Kidney capillary endothelial cell (primary cell): Measurements from ENCODE around the gene CLIC3.

Experiments
- DNase-seq: peaks from one replicate; pipeline ENCODE4 v3.0.0-alpha.2; 2018; ENCODE audit warnings: low spot score

Gene CLIC3

DNA sequence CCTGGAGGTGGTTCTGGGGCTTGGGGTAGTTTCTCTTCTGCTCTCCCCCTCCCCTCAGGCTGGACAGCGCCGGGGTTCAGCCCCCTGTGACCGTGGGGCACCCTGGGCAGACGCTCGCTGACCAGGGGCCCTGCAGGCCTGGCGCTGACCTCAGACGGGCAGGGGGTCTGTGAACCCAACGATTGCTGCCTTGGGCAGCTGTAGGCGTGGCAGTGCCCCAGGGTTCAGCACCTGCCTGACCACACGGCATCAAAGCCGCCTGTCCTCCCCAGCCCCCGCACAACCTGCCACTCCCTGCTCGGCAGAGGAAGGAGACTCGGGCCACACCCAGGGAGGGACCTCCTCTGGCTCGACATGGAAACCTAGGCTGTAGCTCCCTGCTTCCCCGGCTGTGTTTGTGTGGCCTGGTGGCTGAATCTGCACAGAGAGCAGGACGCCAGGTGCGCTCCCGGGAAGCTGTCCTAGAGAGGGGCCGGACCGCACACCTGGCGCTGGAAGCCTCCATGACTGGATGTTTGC is 32.1 kb downstream of the CLIC3 start:
- DNase-seq: no peak

DNA sequence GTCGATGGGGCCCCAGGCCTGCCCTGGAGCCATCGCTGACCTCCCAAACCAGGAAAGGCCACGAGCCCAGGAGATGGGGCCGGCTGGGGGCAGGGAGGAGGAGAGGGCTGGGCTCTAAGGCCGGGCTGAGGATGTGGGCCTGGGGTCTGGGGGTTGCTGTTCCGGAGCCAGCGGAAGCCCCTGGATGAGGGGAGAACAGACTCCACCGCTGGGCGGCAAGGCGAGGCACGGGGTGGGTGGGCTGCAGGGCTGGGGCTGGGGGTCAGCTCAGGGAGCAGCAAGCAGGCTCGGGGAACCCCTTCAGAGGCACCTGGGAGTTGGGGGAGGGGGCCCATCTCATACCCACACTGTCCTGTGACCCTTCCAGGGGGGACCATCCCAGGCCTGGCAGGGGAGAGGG is 32.6 kb downstream of the CLIC3 start:
- no peak for DNase-seq

DNA sequence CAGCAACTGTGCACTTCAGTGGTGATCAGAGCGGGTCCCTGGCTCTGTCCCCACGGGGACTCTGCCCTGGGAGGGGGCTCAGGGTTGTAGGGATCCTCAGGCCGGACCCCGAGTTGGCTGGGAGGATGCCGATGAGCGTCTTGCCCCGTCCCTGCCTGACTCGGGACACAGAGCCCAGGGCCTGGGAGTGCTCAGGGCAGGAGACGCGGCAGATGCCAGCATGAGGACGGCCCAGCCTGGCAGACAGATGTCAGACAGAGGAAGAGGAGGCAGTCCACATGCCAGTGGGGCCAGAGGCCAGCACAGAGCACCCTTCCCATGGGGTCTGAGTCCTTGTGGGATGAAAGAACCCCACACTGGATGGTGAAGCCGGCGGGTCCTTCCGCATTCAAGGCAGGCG is 33.0 kb downstream of the CLIC3 start:
- no peak for DNase-seq

DNA sequence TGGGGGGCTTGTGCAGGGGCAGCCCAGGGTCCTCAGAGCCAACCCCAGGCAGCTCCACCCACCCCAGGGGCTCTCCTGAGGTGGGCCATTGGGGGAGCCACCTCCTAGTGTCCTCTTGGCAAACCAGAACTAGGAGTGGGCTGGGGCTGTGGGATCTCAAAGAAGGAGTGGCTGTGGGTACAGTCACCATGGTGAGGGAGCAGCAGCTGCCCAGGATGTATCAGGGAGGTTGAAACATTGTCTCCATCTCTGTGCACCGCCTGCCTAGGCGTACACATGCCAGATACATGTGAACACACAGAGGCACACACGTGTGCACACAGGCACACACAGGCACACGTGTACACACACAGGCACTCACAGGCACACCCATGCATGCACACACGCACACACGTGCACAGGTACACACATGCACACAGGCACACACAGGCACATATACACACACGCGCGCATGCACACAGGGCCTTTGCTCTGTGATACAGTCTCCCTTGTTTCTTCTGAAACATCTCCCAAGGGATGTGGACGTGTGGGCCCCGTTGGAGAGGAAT is 33.6 kb downstream of the CLIC3 start:
- DNase-seq: no peak

DNA sequence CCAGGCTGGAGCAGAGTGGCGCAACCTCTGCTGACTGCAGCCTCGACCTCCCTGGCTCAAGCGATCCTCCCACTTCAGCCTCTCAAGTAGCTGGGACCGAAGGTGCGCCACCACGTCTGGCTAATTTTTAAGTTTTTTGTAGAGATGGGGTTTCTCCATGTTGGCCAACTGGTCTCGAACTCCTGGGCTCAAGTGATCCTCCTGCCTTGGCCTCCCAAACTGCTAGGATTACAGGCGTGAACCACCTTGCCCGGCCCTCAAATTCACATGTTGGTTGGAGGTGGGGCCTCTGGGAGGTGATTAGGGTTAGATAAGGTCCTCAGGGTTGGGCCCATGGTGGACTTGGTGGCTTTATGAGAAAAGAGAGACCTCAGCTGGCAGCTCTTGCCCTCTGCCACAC is 34.2 kb downstream of the CLIC3 start:
- DNase-seq: no peak

DNA sequence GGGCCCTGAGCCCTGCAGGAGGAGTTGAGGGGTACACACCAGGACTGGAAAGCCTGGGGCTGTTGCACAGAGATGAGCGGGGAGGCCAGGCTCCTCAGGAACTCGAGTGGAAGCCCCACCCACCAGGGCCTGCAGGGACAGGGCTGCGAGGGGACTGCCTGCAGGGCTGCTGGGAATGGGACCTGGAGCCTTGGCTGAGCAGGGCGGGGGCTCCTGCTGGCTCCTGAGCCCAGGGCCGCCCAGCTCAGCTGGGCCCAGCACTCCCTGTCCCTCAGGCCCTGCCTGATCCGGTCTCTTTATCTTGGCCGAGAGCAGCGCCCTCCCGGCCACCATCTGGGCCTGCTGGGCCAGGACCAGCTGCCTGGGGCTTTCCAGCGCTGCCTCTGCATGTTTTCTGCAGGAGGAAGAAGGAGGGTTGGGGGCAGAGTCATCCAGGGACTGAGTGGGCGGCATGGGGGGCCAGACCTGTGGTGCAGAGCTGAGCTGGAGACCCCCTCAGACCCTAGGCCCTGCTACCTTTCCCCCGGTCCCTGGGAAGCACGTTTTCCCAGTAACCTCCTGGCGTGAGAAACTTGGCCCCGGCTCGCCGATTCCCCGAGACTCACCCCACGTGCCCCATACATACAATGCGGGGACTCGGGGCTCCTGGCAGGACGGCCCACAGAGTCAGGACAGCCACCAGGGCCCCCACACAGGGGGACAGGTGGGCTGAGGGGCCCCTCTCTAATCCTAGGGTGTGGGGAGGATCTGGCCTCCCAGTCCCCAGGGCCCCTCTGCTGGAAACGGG is 34.9 kb downstream of the CLIC3 start:
- DNase-seq: no peak

DNA sequence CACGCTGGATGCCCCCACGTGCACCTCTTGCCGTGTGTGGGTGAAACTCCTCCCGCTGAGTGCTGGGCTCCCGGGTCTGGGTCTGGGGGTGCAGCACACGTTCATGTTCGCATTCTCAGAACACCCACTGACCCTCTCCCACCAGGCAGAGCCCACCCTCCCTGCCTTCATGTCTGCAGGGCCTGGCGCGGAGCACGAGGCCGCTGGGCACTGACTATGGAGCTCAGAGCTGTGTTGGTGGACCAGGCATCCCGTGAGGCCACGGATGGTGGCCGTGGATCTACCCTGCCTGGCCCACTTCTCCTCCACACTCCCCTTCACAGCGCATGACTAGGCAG is 35.5 kb downstream of the CLIC3 start:
- no peak for DNase-seq

DNA sequence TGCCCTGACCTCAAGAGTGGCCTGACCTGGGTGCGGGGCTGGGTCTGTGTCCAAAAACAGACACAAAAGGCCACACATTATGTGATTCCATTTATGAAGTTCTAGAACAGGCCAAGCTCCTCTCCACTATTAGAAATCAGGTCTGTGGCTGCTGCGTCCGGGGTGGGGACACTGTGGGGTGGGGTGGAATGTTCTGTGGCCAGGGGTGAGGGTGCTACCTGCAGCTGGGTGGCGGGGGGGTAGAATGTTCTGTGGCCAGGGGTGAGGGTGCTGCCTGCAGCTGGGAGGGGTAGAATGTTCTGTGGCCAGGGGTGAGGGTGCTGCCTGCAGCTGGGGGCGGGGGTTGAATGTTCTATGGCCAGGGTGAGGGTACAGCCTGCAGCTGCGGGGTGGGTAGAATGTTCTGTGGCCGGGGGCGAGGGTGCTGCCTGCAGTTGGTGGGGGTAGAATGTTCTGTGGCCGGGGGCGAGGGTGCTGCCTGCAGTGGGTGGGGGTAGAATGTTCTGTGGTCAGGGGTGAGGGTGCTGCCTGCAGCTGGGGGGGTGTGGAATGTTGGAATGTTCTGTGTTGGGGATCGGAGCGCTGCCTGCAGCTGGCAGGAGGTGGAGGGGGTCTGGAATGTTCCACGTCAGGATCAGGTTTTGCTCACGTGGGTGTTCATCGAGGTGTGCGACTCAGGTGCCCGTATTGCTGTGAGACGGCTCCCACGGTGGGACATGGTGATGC is 36.0 kb downstream of the CLIC3 start:
- DNase-seq: no peak

DNA sequence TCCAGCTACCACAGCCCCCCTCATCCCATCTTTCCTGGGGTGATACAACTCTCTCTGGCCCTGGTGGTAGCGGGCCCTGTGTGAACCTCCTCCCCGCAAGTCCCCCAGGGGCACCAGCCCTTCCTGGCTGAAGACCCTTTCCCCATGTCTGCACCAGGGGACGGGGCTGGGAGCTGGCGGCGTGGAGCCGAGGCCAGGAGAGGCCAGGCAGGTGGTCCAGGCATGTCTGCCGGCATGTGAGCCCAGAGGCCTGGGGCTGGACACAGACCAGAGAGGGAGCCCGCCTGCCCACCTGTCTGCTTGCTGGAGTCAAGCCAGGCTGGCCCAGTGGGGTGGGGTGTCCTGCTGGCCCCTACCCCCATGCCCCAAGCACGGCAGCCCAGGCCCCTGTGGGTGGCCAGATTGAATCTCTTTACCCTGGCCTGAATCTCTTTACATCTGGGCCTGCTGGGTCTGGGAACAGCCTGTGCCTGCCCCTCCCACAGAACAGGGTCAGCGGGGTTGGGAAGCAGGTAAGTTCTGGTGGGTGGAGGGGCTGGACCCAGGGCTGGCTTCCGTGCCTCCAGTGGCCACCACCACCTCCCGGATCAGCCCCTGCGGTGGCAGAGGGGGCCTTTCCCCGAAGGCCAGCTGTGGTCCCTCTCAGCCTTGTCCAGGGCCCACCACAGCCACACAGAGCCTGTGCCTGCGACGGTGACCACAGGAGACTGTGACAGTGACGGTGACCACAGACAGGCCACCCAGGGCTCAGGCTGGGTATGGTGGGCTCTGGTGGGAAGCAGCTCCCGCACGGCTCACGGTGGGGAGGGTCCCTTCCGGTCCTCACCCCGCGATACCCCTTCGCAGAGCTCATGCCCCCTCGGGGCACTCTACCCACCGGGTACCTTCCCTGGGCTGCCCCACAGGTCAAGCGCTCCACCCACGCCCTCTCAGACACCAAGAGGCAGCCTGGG is 37.2 kb downstream of the CLIC3 start:
- no peak for DNase-seq

DNA sequence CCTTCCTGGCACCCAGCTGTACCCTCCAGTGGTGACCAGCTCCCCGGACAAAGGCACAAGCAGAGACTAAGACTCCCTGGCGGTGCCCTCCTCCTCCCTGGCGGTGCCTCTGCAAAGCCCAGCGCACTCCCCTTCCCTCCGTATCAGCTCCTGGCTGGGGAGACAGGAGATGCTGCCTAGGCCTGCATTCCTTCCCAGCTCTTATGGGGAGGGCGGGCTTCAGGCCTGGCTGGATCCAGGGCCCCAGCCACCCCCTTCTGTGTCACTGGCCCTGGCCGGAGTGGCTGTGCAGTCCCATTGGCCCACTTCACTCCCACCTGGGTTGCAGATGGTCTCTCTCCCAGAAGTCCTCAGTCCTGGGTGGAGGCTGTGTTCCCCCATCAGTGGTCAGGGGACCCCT is 37.9 kb downstream of the CLIC3 start:
- no peak for DNase-seq

DNA sequence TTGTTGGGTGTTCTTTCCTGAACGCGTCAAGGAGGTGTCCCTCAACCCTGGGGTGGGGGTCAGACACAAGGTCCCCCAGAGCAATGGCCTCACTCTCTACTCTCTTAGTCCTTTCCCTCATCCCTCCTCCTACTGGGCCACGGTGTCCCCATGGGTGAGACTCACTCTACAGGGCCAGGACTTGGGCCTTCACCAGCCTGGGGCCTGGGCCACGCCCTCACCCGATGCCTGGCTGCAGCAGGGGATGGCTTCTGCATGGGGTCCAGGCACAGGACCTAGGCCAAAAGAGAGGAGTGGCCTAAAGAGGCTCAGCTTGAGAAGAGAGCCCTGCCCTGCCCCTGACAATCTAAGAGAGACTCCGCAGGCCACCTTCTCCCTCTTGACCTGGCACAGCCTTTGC is 38.5 kb downstream of the CLIC3 start:
- no peak for DNase-seq

DNA sequence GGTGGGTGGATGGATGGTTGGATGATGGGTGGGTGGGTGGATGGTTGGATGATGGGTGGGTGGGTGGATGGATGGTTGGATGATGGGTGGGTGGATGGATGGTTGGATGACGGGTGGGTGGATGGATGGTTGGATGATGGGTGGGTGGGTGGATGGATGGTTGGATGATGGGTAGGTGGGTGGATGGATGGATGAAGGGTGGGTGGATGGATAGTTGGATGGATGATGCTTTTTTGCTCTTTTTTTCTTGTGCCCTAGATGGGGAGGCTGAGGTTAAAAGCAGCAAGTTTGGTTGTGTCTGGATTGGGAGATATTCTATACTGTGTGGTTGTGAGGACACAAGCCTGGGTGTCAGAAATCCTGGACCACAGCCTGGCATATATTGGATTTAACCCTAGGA is 38.9 kb downstream of the CLIC3 start:
- no peak for DNase-seq

DNA sequence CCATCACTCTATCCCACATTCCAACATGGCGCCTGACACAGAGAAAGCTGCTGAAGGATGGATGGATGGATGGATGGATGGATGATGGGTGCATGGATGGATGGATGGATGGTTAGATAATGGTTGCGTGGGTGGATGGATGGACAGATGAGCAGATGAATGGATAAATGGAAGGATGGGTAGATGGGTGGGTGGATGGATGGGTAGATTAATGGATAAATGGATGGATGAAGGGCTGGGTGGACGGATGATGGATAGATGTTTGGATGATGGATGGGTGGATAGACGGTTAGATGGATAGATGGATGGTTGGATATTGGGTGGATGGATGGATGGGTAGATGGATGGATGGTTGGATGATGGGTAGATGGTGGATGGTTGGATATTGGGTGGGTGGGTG is 39.8 kb downstream of the CLIC3 start:
- no peak for DNase-seq

DNA sequence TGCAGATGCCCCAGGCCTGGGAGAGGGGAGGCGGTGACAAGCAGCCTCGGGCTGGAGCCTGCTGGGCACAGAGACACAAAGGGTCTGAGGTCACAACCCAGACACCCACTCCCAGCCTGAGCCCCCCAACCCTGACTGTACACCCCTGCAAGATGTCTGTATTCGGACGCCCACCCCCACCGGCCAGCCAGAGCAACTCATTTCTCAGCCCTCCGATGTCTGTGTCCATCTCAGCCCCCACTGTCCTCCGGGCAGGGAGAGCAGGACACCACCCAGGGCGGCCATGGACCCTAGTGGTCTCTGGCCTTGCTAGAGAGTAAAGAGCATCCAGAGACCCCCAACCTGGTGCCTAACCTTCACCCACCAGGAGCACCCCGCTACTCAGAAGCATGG is 40.4 kb downstream of the CLIC3 start:
- no peak for DNase-seq

DNA sequence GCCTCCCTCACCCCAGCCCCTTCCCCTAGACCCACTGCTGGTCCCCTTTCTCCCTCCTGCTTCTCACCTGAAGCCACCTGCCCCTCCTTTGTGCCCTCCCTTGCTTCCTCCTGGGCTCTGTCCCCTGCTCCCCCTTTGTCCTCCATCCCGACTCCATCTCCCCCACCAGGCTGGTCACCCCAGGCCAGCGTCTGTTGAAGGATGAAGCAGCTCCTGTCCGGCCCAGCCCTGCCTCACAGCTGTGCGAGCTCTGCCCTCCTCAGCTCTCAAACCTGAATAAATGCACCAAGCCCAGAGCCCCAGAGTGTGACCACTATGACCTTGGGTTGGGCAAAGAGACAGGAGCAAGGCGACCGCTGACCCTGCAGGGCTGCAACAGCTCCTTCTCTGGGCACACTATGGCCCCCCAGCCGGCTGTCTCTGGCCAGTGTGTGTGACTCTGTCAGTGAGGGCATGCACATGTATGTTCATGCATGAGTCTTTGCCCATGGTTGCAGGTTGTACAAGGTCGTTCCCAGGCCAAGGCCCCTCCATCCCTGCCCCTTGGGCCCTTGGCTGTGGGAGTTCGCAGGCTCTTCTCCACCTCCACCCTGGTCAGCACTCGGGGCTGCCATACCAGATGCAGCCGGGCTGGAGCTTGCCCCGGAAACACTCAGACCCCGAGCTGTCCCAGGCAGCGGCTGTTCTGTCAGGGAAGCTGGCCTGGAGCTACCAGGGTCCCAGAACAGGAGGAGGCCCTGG is 41.0 kb downstream of the CLIC3 start:
- DNase-seq: no peak

DNA sequence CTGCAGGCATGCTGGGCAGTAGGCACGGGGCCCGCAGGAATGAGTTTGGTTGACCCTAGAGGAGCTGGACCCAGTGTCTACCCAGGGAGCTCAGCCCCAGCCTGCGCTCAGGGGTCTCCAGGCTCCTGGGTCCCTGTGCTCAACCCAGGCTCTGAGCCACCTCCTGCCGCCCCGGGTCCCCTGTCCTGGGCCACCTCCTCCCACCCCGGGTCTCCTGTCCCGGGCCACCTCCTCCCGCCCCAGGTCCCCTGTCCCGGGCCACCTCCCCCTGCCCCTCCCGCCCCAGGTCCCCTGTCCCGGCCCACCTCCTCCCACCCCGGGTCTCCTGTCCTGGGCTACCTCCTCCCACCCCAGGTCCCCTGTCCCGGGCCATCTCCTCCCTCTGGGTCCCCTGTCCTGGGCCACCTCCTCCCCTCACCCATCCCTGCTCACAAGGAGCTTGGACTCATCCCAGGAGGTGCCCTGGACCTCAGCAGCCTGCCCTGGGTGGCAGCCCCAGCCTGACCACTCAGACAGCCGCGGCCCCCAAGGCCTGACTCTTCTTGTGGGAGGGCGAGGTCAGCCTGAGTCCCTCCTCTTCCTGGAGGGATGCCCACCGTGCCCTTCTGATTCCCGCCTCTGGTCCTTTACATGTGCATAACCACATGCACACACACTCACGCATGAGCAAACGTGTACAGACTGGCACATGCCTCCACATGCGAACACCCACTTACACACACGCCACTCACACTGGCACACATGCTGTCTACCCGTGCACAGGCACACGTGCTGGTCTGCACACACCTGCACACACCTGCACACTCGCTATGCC is 41.9 kb downstream of the CLIC3 start:
- DNase-seq: no peak

DNA sequence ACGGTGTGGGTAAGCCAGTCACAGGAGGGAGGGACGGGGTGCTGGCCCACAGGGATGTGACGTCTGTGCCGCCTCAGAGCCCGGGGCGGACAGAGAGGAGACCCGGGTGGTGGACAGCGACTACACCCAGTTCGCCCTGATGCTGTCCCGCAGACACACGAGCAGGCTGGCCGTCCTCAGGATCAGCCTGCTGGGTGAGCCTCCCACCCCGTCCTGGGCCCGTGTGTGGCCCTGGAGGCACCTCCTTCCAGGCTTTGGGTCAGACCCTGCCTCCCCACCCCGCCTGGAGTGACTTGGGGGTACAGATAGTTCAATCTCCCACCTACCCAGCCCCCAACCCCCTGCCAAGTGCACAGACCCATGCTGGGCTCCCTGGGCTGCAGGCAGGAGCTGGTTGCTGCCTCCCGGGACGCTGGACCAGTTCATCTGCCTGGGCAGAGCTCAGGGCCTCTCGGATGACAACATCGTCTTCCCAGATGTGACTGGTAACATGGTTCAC is 42.5 kb downstream of the CLIC3 start:
- DNase-seq: no peak

DNA sequence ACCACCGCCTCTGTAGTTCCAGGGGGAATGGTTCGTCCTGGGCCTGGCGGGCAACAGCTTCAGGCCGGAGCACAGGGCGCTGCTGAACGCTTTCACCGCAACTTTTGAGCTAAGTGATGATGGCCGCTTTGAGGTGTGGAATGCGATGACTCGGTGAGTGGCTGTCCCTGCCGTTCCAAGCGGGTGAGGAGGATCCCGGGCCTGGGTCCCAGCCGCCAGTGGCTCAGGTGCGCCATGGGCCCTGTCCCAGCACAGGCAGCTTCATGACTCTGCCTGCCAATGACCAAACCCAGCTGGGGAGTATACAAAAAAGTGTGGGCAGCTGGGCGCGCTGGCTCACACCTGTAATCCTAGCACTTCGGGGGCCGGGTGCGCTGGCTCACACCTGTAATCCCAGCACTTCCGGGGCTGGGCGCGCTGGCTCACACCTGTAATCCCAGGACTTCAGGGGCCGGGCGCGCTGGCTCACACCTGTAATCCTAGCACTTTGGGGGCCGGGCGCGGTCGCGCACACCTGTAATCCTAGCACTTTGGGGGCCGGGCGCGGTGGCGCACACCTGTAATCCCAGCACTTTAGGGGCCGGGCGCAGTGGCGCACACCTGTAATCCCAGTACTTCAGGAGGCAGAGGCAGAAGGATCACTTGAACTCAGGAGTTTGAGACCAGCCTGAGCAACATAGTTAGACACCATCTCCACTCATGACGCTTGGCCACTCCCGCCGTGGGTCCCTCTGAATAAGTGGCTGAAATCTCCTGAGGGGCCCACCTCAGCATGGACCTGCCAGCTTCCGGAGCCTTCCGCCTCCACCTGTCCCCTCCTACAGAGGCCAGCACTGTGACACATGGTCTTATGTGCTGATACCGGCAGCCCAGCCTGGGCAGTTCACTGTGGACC is 43.2 kb downstream of the CLIC3 start:
- no peak for DNase-seq

DNA sequence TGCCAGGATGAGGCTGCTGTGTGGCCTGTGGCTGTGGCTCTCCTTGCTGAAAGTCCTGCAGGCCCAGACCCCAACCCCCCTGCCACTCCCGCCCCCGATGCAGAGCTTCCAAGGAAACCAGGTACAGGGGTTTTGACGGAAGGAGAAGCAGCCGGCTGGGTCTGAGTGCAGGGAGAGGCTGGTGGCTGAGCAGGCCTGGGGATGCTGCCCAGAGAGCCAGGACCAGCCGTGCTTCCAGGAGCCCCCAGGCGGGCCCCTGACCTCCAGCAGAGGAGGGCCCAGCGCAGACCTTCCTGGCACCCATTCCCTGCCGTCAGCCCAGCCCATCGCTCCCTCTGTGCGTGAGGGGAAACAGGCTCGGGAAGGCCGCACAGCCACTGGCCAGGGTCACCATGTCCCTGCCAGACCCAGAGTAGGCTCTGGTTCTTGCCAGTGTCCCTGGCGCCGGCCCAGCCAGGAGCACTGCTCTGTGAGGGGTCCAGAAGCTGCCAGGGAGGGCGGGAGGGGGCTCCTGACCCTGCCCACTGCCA is 44.0 kb downstream of the CLIC3 start:
- no peak for DNase-seq
